LNCAP (cell line): ENCODE data around the gene LILRB1.

ENCODE experiments used
- TF ChIP-seq, protein P1 (sequence below): fragments of 450-650 bp; IDR thresholded peaks from 2 replicates; pipeline ENCODE4 v1.5.1; 2017; ENCODE audit warnings: mild to moderate bottlenecking

Gene LILRB1

GRCh38 chr19:54606891-54607784 lies 23.1 kb upstream of the LILRB1 start:
- TF ChIP-seq, protein P1, sequence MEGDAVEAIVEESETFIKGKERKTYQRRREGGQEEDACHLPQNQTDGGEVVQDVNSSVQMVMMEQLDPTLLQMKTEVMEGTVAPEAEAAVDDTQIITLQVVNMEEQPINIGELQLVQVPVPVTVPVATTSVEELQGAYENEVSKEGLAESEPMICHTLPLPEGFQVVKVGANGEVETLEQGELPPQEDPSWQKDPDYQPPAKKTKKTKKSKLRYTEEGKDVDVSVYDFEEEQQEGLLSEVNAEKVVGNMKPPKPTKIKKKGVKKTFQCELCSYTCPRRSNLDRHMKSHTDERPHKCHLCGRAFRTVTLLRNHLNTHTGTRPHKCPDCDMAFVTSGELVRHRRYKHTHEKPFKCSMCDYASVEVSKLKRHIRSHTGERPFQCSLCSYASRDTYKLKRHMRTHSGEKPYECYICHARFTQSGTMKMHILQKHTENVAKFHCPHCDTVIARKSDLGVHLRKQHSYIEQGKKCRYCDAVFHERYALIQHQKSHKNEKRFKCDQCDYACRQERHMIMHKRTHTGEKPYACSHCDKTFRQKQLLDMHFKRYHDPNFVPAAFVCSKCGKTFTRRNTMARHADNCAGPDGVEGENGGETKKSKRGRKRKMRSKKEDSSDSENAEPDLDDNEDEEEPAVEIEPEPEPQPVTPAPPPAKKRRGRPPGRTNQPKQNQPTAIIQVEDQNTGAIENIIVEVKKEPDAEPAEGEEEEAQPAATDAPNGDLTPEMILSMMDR = no peak

DNA sequence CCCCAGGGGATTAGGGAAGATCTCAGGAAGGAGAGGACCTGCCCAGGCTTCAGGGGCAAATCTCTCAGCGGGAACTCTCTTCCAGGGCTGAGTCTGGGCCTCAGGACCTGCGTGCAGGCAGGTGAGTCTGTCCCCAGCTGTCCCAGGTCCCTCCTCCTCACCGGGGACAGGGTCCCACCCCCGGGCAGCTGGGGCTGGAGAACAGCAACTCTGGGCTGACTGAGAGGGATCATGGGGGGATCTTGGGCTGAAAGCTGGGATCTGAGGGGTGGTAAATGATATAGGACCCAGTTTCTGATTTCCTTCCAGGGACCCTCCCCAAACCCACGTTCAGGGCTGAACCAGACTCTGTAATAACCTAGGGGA lies 22.5 kb upstream of the LILRB1 start:
- TF ChIP-seq, protein P1 = no peak

DNA sequence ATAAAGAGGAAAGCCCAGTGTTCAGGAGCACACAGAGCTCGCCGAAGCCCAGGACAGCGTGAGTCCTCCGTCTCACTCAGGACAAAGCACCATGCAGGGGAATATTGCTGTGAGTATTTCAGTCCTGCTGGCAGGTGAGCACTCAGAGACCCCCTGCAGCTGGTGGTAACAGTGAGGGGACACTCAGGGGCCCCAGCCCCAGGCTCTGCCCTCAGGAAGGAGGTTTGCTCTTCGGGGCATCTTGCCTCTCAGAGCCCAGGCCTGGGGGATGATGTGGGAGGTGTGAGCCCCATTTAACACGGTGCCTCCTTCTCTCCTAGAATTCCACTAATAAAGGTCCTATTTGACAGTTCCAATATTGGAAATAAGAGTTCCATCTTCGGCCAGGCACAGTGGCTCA lies 22.1 kb upstream of the LILRB1 start:
- TF ChIP-seq, protein P1 = no peak

DNA sequence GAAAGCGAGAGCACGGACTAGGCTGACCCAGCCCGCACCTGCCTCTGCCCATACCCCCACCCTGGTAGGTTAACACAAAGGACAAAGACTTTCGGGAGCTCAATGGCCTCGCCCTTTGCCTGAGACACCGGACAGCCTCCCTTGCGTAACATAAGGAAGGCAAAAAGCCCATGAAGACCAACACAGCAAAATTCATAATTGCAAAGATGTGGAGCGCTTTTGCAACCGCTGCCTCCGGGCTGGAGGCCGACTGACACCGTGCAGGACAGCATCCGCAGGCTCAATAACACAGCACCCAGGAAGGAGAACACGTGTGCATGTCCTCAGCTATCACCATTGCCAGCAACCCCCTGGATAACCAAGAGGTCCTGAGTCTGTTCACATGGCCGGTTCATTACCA lies 21.5 kb upstream of the LILRB1 start:
- TF ChIP-seq, protein P1 = no peak

- TF ChIP-seq, protein P1 = no peak
Measured at GRCh38 chr19:54609356-54609791, 20.9 kb upstream of the LILRB1 start.

GRCh38 chr19:54612428-54612827 lies 17.9 kb upstream of the LILRB1 start:
- TF ChIP-seq, protein P1 = no peak

GRCh38 chr19:54614726-54615125 lies 15.6 kb upstream of the LILRB1 start:
- TF ChIP-seq, protein P1 = no peak
